Measurements from ENCODE around the gene ARG2. TPM values are rescaled to one million over a fixed set of nuclear protein-coding genes. Genes with fewer than 3 reads are reported as not detected.

ARG2 gene
- total and polyA plus RNA-seq, 2 of the 4 experiments (the other 2 are of a cell fraction) = 1.1 to 2.5 TPM

- dilution Hi-C loops (cut with HindIII; ENCODE audit: low sequenced_read_pairs, unreplicated experiment) = no loop called here
These were observed 13.9 kb downstream of the ARG2 start for GRCh38 chr14:67633451-67634147.

More at GRCh38 chr14:67633451-67634147, 13.9 kb downstream of the ARG2 start:
- no peak overlapping the region for H3K56ac ChIP-seq (ENCODE audit: extremely low read depth, insufficient read depth, low read length)
- no peak overlapping the region for H3K18ac ChIP-seq (ENCODE audit: low read depth, low read length)
- H3K4me3 ChIP-seq (ENCODE audit: insufficient read depth, low read depth, low read length) = no peak overlapping the region
- ChIA-PET CTCF (no interaction called here), POLR2A (ENCODE audit: unreplicated experiment) (interaction anchor here (0.6 kb wide), 1 partner anchor 41 kb away, joined by 4 read pairs; no protein-coding TSS in a partner anchor)
- H2AFZ ChIP-seq (replicated peaks; ENCODE audit: low read length, poor library complexity) = no peak overlapping the region
- in situ Hi-C loops (cut with MboI; ENCODE audit: low sequenced_read_pairs) (no loop called here), intact Hi-C loops (cut with micrococcal nuclease) (no loop called here)
- H2AK5ac ChIP-seq (ENCODE audit: low read depth, low read length) = no peak overlapping the region
- DNase-seq = no peak
- no peaks in the 10 kb centered on the region for H4K20me1 ChIP-seq (ENCODE audit: insufficient read depth, low read length)
- no peak overlapping the region for H3K14ac ChIP-seq (replicated peaks; ENCODE audit: low read depth, low read length)
- H3K79me1 ChIP-seq (ENCODE audit: low read depth in 1 of 2, low read length in 2 of 2) = no peaks in the 10 kb centered on the region
- BruUV-seq (replicated peaks) = no TSS peak
- H3K36me3 ChIP-seq (ENCODE audit: control insufficient read depth, insufficient read depth, low read length) = no peaks in the 10 kb centered on the region
- H4K91ac ChIP-seq (ENCODE audit: insufficient read depth, low read depth, low read length) = no peak overlapping the region
- no peak for ATAC-seq (ENCODE audit: low read depth)
- H3K27ac ChIP-seq (ENCODE audit: insufficient read depth, low read length) = no peak overlapping the region
- H3K4ac ChIP-seq (ENCODE audit: low read depth, low read length) = no peak overlapping the region
- no peaks in the 10 kb centered on the region; the same call in 1 of the 2 replicates for H3K9me1 ChIP-seq (ENCODE audit: insufficient read depth, low read length)
- no peaks in the 10 kb centered on the region for H3K4me1 ChIP-seq (ENCODE audit: control insufficient read depth, insufficient read depth, low read length)
- H2BK20ac ChIP-seq (ENCODE audit: low read depth, low read length) = no peak overlapping the region
- no peak overlapping the region for H2AK9ac ChIP-seq (replicated peaks; ENCODE audit: low read depth, low read length, poor library complexity)
- no peak overlapping the region for H2BK15ac ChIP-seq (ENCODE audit: low read depth, low read length)
- no peak overlapping the region for H3K4me2 ChIP-seq (ENCODE audit: low read depth, low read length)
- no peak overlapping the region for H2BK120ac ChIP-seq (ENCODE audit: low read depth, low read length)
- H3K23ac ChIP-seq (ENCODE audit: low read depth, low read length) = no peak overlapping the region
- peaks cover 2% of the 10 kb centered on the region for H3K27me3 ChIP-seq (ENCODE audit: control insufficient read depth, insufficient read depth, low read length)
- no peak overlapping the region for H3K9ac ChIP-seq (ENCODE audit: low read depth, low read length)
- no peak for TF ChIP-seq ELK1 (IDR thresholded peaks at IDR 0.05; ENCODE audit: borderline replicate concordance, low read depth, low read length)
- no peak for TF ChIP-seq CHD1 (IDR thresholded peaks at IDR 0.05; ENCODE audit: low read depth, low read length)
- TF ChIP-seq FOS (IDR thresholded peaks at IDR 0.05; ENCODE audit: low read depth, low read length) = no peak
- no peak for TF ChIP-seq SMC3 (IDR thresholded peaks at IDR 0.05; ENCODE audit: low read depth, low read length)
- no peak for TF ChIP-seq MAZ (IDR thresholded peaks at IDR 0.05; ENCODE audit: borderline replicate concordance, low read depth, low read length)
- no peak for TF ChIP-seq CEBPB (IDR thresholded peaks at IDR 0.05; ENCODE audit: low read depth, low read length)
- TF ChIP-seq CTCF (conservative IDR thresholded peaks at IDR 0.05; ENCODE audit: low read depth, low read length) = no peak
- no peak for TF ChIP-seq RFX5 (IDR thresholded peaks at IDR 0.05; ENCODE audit: low read depth, low read length)
- TF ChIP-seq NFE2L2 (IDR thresholded peaks at IDR 0.05; ENCODE audit: low read depth, low read length) = no peak
- no peak for TF ChIP-seq POLR2A (IDR thresholded peaks at IDR 0.05; ENCODE audit: low read depth, low read length)
- no peak for TF ChIP-seq MXI1 (IDR thresholded peaks at IDR 0.05; ENCODE audit: borderline replicate concordance, low read depth, low read length)
- no peak for TF ChIP-seq RAD21 (IDR thresholded peaks at IDR 0.05; ENCODE audit: low read length)
- TF ChIP-seq USF2 (IDR thresholded peaks at IDR 0.05; ENCODE audit: low read depth, low read length) = no peak
- TF ChIP-seq RCOR1 (IDR thresholded peaks at IDR 0.05; ENCODE audit: insufficient replicate concordance, low read length) = no peak
- TF ChIP-seq MAFK (IDR thresholded peaks at IDR 0.05; ENCODE audit: low read depth, low read length) = no peak
- no peak for TF ChIP-seq BHLHE40 (IDR thresholded peaks at IDR 0.05; ENCODE audit: low read depth, low read length)
- H3K9me3 ChIP-seq (ENCODE audit: control insufficient read depth, insufficient read depth, low read length) = no peaks in the 10 kb centered on the region
- no CpG with 5 or more reads among the region's 5 CpGs for WGBS, 2 experiments (ENCODE audit: extremely low coverage in 2 of 2, insufficient read length in 1 of 2)
- no peak overlapping the region for H4K8ac ChIP-seq (ENCODE audit: low read depth in 2 of 2, low read length in 2 of 2)
- H2BK5ac ChIP-seq (ENCODE audit: low read depth, low read length, poor library complexity, severe bottlenecking) = no peak overlapping the region
- no peak overlapping the region for H4K5ac ChIP-seq (ENCODE audit: low read depth, low read length)

Data from IMR-90 (cell line).